ENCODE measurements around the gene KRTAP5-6.
"Not testable (repeated sequence)": the region's sequence is repeated elsewhere in the genome, so short reads cannot be mapped to it uniquely, and the experiment has no call there.

KRTAP5-6 gene

DNA sequence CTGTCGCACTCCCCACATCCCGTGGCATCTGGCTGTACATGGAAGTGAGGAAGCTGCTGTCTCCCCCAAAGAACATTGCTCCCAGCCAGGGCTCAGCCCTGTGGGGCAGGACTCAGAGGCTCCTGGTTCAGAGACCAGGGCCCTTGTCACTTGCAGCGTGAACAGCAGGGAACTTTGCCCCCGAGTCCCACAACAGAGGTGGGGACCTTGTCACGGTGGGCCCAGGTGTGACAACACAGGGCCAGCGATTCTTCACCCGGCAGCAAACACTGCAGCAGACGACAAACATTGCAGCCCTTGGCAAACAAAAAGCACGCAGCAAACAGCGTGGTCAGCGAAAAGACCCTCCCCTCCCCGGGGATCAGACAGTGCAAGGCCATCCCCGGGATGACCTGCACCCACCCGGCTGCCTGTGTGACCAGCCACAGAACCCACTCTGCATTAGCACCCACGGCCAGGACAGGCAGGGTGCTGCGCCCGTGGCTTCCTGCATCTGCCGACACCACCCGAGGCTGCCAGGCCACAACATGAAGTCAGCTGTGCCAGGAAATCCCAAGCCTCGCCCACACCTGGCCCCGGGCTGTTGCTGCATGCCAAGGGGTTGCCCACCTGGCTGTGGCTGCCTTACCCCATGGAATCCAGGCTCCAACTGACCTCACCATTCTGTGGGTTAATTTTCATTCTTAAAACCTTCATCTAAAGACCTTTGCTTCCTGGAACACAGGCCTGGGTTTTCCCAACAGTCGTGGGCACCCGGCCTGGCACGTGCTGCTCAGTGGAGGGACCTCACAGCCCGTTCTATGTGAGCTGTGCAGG lies 35.3 kb upstream of the KRTAP5-6 start:
- DNase-seq, result not testable (repeated sequence)

DNA sequence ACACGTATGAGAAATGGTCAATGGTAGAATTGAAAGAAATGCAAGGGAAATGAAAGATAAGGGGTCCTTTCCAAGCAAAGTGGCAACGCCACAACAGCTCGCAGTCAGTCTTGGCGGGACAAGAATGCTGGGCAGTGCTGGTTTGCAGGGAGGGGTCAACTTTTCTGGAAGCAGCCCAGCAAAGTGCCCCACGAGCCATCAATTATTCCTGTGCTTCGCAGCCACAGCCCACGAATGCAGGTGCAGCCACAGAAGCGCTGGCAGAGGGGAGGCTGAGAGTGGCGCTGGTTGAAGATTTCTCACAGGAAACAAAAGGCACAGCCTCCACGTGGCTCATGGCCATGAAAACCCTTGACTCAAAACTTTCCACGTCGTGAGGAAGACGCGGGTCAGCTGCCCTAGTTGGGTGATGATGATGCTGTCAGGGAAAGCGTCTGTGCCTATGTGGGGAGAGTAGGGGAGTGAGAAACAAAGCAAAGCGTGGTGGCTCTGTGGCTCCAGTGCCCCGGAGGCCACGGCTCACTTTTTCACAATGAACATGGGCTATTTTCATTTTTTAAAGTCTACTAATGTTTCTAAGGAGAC lies 34.2 kb upstream of the KRTAP5-6 start:
- DNase-seq, result not testable (repeated sequence)

DNA sequence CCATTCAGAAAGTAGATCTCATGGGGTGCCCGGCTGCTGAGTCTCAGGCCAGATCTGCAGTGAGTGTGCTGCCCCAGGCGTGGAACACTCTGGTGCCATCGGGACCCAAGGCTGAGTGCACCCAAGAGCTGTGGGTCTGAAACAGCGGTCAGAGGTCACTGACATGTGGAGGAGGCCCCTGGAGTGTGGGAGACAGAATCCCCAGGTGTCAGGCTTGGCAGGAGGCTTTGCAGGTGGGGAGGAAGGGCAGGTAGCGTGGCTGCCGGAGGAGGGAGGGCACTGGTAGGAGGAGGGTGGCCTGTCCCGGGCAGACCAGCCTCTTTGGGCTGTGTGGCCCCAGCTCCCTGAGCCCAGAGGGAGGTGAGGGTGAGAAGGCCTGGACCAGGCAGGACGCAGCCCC lies 31.7 kb upstream of the KRTAP5-6 start:
- DNase-seq, result no peak

GRCh38 chr11:1667121-1667850 lies 29.7 kb upstream of the KRTAP5-6 start:
- no peak for DNase-seq

- DNase-seq, result no peak
Measured at GRCh38 chr11:1667906-1668305, 29.1 kb upstream of the KRTAP5-6 start.

DNA sequence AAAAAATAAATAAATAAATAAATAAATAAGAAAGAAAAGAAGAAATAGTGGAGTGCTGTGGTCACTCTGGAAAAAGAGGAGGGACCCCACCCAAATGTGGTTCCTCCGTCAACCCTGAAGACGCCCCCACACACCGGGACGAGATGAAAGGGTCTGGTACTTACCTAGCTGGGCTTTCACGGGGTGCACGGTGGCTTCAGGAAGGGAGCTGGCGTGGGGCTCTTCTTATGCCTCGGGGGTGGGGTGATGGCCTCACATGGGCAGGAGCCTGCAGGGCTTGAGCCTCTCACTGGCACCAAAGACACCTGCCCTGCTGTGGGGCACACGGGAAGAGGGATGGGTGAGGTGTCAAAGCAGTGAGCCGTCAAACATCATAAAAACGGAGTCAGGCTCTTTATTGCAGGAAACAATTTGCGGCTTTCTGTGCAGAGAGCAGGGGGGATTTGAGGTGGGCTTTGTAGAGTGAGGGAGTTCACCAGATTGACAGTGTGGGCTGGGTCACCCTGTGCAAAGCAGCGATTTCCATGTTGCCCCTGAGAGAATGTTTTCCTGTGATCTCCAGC lies 28.0 kb upstream of the KRTAP5-6 start:
- DNase-seq, result no peak

- DNase-seq, result no peak
Measured at GRCh38 chr11:1669546-1670218, 27.3 kb upstream of the KRTAP5-6 start.

GRCh38 chr11:1670457-1670856 lies 26.5 kb upstream of the KRTAP5-6 start:
- not testable (repeated sequence) for DNase-seq

- DNase-seq, result no peak
Measured at GRCh38 chr11:1670905-1671371, 26.1 kb upstream of the KRTAP5-6 start.

- no peak for DNase-seq
Measured at GRCh38 chr11:1671658-1672057, 25.3 kb upstream of the KRTAP5-6 start.

GRCh38 chr11:1672613-1673350 lies 24.2 kb upstream of the KRTAP5-6 start:
- no peak for DNase-seq

DNA sequence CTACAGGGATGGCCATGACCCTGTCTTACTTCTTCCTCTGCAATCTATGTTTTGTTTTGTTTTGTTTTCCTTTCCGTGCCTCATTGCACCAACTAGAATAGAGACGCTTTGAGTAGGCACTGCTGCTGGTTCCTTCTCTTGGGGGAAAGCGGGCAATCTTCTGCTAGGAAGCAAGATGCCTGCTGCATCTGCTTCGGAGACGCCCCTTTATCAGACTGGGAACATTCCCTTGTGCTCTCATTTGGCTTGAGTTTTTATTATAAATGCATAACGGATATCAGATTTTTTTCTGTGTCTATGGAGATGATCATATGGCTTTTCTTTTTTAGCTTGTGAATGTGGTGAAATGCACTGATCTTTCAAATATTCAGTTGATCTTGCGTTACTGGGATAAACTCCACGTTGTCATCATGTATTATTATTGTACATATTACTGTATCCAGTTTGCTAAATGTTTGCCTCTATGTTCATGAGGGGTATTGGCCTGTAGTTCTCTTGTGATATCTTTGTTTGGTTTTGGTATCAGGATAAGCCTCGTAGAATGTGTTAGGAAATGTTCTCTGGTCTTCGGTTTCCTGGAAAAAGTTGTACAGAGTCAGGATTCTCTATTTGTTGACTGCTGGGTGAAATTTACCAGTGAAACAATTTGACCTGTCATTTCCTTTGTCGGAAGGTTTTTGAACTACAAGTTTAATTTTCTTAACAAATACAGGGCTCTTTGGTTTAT lies 23.4 kb upstream of the KRTAP5-6 start:
- DNase-seq, result no peak

DNA sequence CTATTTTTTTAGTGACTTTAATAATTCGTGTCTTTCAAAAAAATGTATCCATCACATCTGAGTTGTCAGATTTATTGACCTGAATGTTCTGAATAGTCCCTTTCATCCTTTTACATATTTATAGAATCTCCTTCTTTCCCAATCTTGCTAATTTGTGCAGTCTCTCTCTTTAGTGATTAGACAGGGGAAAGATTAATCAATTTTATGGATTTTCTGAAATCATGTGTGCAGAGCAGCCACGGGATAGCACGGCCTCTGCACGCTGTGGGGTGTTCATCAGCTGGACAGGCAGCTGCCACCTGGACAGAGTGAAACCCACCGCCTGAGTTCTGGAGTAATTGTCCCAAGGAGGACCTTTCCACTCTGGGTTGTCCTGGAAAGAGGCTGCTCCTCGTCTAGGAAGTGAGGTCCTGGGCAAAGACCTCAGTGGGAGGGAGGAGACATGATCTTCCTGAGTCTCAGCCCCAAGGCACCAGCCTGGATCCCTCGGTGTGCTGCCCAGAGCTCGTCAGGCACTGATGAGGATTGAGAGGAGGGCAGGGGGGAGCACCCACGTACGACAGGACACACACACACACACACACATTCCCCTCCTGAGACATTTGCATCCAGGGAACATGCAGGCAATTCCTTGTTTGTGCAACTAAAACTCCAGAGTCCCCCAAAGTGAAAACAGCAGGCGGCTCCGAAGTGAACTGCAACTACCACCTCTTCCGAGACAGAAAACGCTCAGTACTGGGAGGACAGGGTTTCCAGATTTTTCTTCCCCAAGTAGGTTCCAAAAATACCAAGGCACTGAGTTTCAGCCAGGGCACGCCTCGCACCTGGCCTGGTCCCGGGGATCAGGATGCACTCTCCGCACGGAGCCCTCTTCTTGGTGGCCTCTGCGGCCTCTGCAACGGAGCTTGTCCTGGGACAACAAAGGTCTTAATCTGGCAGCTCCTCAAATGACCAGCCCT lies 22.5 kb upstream of the KRTAP5-6 start:
- DNase-seq, result no peak

DNA sequence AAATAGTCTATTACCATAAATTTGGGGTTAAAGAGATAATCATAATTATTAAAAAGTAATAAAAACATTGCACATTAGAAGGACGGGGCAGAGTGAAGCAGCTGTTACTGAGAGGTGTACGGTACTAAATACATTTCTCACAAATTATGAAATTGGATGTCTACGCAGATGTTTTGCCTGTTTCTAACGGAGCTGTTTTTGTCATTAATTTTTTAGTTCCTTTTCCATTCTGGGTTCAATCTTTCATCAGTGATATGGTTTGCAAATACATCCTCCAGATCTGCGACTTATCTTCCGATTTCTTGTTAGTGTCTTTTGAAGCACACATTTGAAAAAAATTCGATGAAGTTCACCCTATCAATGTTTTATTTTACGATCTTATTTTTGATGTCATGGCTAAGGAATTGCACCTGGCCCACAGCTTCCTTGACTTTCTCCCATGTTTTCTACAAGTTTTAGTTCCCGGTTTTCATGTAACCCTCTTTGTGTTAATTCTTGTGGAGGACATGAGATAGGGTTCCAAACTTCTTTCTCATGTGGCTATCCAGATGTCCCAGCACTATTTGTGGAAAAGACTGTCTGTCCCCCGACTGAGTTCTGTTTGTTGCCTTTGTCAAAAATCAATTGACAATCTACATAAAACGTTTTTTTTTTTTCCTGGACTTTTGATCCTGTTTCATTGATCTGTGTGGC lies 21.3 kb upstream of the KRTAP5-6 start:
- no peak for DNase-seq

- no peak for DNase-seq
Measured at GRCh38 chr11:1676229-1676740, 20.7 kb upstream of the KRTAP5-6 start.

GRCh38 chr11:1679881-1680280 lies 17.1 kb upstream of the KRTAP5-6 start:
- DNase-seq, result no peak

- no peak for DNase-seq
Measured at GRCh38 chr11:1682225-1682905, 14.6 kb upstream of the KRTAP5-6 start.

DNA sequence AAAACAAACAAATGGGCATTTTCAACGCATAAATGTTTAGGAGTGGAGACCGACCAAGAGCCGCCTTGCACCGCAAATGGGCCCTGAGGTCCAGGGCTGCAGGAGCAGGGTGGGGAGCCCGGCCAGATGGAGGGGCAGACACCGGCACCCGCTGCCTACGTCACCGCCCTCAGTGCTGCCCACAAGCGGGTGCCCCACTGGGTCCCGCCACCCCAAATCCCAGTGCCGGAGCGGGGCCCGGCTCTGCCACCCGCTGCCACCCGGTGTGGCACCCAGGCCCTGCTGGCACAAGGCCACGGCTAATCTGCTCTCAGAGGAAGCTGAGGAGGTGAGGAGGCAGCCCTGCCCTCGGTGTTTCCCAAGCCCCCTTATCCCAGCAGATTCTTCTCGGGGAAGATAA lies 13.8 kb upstream of the KRTAP5-6 start:
- not testable (repeated sequence) for DNase-seq
